SJSA1 (cell line): ENCODE data around the gene DCAF7. TPM values are rescaled to one million over a fixed set of nuclear protein-coding genes. Genes with fewer than 3 reads are reported as not detected.

Experiments
- DNase-seq, 2 experiments: peaks; one replicate each; pipeline ENCODE4 v3.0.0-alpha.2; 2015 to 2020; ENCODE audit warnings: low spot score in 2 of 2, low read depth in 1 of 2
- H3K27ac ChIP-seq: fragments of 250-450 bp; sonication (Bioruptor Pico); 2 replicates; pipeline ENCODE4 v1.5.1; 2020; ENCODE audit warnings: mild to moderate bottlenecking, moderate library complexity
- H3K27me3 ChIP-seq: fragments of 250-450 bp; sonication (Bioruptor Pico); replicated peaks from 2 replicates; pipeline ENCODE4 v1.5.1; 2020; ENCODE audit warnings: mild to moderate bottlenecking, moderate library complexity
- H3K36me3 ChIP-seq: fragments of 250-450 bp; sonication (Bioruptor Pico); 2 replicates; pipeline ENCODE4 v1.5.1; 2020; ENCODE audit warnings: mild to moderate bottlenecking
- H3K4me1 ChIP-seq: fragments of 250-450 bp; sonication (Bioruptor Pico); replicated peaks from 2 replicates; pipeline ENCODE4 v1.6.1; 2021; ENCODE audit warnings: mild to moderate bottlenecking
- H3K4me3 ChIP-seq: fragments of 250-450 bp; sonication (Bioruptor Pico); 2 replicates; pipeline ENCODE4 v1.5.1; 2020; ENCODE audit warnings: mild to moderate bottlenecking
- H3K9me3 ChIP-seq: fragments of 250-450 bp; sonication (Bioruptor Pico); replicated peaks from 2 replicates; pipeline ENCODE4 v1.5.1; 2020; ENCODE audit warnings: mild to moderate bottlenecking
- total RNA-seq: library from RNA; depleted of rRNA; stranded (reverse); fragments of >200 nt; shearing (Covaris generic); gene quantifications from 2 replicates; pipeline ENCODE4 v1.2.3, GENCODE V29; 2014

The DCAF7 gene
- total RNA-seq, 1 experiment from 2014 or later, result 68.5 TPM

DNA sequence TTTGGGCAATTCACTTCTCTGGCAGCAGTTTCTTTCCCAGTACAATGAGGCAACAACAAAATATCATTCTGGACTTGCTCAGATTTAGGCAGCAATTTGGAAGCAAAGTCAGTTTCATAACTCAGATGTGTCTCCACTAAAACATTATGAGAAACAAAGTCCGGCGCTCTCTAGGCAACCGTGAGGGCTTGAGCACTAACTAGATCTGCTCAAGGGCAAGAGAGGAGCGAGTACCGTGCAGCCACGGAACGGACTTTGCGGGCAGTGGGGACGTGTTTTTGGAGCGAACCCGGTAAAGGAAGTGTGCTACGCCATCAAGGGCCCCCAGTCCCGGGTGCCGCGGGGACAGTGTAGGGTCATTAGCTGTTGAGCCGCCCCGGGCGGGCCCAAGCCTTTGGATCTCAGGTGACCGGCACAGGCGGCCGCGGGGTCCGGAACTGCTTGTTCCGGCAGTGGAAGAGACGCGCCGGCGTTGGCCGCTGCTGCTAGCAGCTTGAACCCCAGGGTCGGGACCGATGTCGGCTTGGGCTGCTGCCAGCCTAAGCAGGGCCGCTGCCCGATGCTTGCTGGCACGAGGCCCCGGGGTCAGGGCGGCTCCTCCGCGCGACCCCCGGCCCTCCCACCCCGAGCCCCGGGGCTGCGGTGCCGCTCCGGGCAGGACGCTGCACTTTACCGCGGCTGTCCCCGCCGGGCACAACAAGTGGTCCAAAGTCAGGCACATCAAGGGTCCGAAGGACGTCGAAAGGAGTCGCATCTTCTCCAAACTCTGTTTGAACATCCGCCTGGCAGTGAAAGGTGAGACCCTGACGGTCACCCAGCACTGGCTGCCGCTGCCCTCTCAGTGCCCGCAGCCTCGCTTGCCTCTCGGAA, 50.5 kb downstream of the DCAF7 start, which contains the start of gene TACO1:
TSS of gene TACO1 (plus strand) at position 327 of the 870 bp plus-strand sequence. CDS start at position 516, 189 bp downstream.
- H3K27ac ChIP-seq, result peak within 1 kb of the TSS; percentile 44
- no peaks in the 10 kb centered on the region for H3K9me3 ChIP-seq
- H3K4me3 ChIP-seq, result peak within 1 kb of the TSS; percentile 89
- no peaks in the 10 kb centered on the region for H3K27me3 ChIP-seq
- peak; percentile 85 to 89 for DNase-seq
- peaks cover 12% of the 10 kb centered on the region for H3K4me1 ChIP-seq
- peaks cover 35% of the 10 kb centered on the region for H3K36me3 ChIP-seq

DNA sequence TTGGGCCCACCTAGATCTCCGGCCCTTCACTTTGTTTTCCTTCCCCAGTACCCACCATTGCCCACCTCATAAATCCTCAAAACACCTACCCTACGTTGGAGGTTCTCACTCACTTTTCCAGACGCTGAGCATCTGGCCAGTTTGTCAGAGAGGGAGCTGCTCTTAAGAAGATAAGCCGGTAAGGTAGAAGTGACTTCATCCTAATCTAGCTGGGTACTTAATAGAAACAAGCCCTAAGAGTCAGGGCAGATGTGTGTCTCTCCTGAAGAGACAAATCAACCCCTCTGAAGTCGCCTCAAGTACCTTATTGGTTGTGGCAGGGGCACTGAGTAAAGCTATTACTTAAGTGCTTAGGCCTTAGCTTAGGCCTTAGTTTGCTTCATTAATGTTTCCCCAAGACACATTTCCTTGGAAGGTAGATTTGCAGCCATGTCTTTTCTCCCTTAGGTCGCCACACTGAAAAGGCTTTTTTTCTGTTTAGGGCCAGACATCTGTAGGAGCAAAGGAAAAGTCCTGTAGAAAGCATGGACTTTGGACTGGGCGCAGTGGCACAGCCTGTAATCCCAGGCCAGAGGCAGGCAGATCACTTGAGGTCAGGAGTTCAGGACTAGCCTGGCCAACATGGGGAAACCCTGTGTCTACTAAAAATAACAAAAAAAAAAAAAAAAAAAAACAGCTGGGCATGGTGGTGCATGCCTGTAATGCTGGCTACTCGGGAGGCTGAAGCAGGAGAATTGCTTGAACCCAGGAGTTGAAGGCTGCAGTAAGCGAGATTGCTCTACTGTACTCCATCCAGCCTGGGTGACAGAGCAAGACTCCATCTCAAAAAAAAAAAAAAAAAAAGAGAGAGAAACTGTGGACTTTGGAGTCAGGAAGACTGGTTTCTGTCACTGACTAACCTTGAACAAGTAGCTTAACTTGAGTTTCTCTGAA, 51.4 kb downstream of the DCAF7 start:
- Histone ChIP-seq H3K9me3 (no peaks in the 10 kb centered on the region), H3K27me3 (no peaks in the 10 kb centered on the region), H3K27ac (peak overlapping the region; percentile 44), H3K36me3 (peaks cover 44% of the 10 kb centered on the region), H3K4me3 (peak overlapping the region; percentile 89), H3K4me1 (peaks cover 12% of the 10 kb centered on the region)
- DNase-seq, result peak in 1 of 2 experiments; percentile 36

DNA sequence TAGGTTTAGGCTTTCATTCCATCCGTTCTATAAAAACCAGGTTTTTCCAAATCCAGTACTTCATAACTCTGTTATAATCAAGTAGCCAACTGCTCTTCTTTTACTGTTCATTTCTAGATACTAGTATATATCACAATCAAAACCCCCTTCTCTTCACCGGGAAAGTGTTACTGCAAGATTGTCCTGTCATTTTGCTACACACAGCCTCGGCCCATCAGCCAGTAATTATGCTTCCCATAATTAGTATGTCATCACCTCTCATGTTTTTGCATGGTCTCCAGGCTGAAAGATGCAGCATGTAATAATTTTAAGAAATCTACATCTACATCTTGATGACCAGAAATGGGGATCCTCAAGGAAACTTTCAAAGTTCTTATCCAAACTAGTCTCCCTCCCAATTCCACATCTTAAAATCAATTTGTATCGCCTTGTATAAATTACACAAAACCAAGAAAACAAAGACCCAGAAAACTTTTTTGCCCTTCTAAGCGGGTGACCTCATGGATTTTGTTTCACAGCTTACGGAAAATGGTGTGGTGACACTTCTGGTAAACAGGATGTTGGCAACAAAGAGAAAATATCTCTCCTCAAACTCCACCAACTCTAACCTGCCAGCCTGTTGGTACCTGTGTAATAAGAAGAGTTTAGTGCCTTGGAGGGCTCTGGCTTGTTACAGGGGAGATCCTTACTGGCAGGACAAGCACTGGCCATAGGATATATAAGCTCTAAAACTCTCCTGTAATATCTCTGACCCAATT, 59.7 kb downstream of the DCAF7 start:
- H3K4me3 ChIP-seq, result no peak overlapping the region
- H3K27ac ChIP-seq, result no peak overlapping the region
- no peaks in the 10 kb centered on the region for H3K27me3 ChIP-seq
- no peaks in the 10 kb centered on the region for H3K9me3 ChIP-seq
- H3K36me3 ChIP-seq, result peaks cover 40% of the 10 kb centered on the region
- DNase-seq, result no peak
- H3K4me1 ChIP-seq, result no peaks in the 10 kb centered on the region

DNA sequence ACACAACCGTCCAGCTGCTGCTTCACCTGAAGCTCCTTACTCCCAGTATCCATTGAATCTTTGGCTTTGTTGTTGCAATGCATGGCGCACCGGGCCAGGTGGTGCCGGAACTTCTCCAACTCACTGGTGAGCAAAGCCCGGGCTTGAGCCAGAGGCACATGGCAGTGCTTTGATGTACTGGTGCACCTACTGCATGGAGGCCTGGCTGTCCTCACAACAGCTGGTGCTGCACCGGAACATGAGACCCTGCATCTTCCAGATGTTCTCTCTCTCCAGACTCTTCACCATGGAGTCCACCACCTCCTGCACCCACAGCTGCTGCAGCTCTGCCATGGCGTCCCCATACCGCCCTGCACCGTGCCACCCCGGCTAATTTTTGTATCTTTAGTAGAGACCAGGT, 60.6 kb downstream of the DCAF7 start:
- no peak overlapping the region for H3K27ac ChIP-seq
- peaks cover 32% of the 10 kb centered on the region for H3K36me3 ChIP-seq
- no peak for DNase-seq
- no peak overlapping the region for H3K4me3 ChIP-seq
- no peaks in the 10 kb centered on the region for H3K4me1 ChIP-seq
- H3K9me3 ChIP-seq, result no peaks in the 10 kb centered on the region
- no peaks in the 10 kb centered on the region for H3K27me3 ChIP-seq

DNA sequence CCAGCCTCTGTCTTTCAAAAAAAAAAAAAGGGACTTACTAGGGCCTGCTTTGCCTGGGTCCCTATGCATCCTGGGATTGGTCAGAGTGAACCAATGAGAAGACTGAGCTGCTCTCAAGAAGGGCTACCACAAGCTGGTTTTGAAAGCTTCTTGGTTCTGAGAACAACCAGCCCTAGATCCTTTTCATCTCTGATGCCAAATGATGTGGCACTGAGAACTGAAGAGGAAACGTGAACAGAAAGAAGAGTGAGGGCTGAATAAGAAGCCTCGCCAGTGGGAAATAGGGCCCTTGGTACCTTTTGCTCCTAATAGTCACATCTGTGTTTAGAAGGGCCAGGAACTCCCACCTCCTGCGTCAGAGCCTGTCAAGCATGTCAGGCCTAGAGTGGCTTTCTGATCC, 61.1 kb downstream of the DCAF7 start:
- no peaks in the 10 kb centered on the region for H3K27me3 ChIP-seq
- no peak for DNase-seq
- no peaks in the 10 kb centered on the region for H3K9me3 ChIP-seq
- no peak overlapping the region for H3K27ac ChIP-seq
- H3K4me3 ChIP-seq, result no peak overlapping the region
- H3K4me1 ChIP-seq, result no peaks in the 10 kb centered on the region
- H3K36me3 ChIP-seq, result peaks cover 27% of the 10 kb centered on the region

DNA sequence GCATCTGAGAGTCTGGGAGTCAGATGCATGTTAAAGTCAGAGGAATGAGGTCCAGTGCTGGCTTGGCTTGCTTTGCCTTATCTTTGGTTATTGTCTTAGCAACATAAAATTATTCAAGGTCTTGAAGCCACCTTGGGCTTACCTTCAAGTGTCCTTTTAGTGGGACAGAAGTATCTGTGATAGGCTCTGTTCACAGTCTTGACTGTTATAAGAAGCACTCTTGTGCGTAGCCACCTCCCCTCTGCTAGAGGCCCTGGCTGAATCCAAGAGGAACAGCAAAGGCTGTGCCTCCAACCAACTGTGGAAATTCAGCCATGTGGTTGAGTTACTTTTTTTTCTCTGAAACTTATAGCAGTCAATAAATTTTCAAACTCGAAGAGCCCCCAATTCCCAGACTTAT, 63.4 kb downstream of the DCAF7 start:
- no peaks in the 10 kb centered on the region for H3K4me1 ChIP-seq
- no peak overlapping the region for H3K27ac ChIP-seq
- no peaks in the 10 kb centered on the region for H3K27me3 ChIP-seq
- no peak overlapping the region for H3K4me3 ChIP-seq
- peaks cover 4% of the 10 kb centered on the region for H3K36me3 ChIP-seq
- no peaks in the 10 kb centered on the region for H3K9me3 ChIP-seq
- DNase-seq, result no peak

DNA sequence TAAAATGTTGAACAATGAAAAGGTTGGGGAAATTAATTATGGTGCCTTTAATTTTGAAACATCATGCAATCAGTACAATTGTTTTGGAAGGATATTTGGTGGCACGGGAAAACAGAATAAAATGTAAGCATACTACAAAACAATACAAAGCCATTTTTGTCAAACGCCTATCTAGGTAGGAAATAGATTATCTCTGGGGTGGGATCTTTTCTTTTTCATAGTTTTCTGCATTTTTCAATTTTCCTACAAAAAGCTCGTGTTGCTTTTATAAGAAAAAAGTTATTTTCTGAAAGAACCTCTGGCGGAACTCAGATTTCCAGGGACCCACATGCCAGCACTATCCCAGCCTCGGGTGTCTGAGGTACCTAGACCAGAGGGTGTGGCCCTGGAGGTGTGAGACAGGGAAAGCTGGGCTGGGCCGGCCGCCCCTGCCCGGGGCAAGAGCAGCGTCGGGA, 71.0 kb downstream of the DCAF7 start:
- Histone ChIP-seq H3K27ac (peak overlapping the region; percentile 29), H3K4me3 (peak overlapping the region; percentile 85), H3K9me3 (no peaks in the 10 kb centered on the region), H3K4me1 (peaks cover 15% of the 10 kb centered on the region), H3K27me3 (no peaks in the 10 kb centered on the region), H3K36me3 (no peaks in the 10 kb centered on the region; the same call in 1 of the 2 replicates)
- DNase-seq, result no peak

DNA sequence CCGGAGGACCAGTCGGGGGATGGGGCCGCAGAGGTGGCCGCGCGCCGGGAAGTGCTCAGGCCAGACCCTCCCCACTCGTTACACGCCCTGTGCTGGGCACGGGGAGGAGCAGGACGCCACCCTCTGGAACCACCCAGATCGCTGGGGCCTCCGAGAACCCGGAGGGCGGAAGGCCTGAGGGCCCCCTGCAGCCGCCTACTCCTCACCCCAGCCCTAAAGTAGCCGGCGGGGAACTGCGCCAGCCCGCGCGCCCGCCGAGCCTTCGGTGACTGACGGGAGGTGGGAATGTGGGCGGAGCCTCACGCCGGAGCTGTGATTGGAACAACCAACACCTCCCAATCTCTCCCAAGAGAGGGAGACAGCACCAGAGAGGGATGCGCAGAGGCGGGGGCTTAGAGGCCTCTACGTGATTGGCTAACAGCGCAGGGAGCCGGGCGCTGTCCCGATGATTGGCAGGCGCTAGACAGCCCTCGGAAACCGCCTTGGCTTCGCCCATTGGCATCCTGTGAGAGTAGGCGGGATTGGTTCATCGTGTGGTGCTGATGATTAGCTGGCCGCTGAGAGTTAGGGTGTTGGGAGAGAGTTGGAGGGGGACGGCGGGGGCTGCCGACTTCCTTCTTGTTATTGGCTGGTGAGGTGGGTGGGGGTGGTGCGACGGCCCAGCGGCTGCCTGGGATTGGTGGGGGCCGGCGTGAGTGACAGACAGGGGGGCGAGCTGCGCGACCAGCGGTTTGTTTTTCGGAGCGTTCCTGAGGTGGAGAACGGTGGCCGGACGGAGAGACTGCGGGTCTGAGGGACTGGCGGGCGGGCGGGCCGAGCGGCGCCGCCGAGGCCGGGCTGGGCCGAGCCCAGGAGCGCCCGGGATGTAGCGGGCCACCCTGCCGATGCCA, 71.7 kb downstream of the DCAF7 start, which contains the start of gene MAP3K3:
TSS of gene MAP3K3 (plus strand) at position 734 of the 890 bp plus-strand sequence. CDS start 343 bp downstream, outside the sequence.
- Histone ChIP-seq H3K36me3 (no peaks in the 10 kb centered on the region; the same call in 1 of the 2 replicates), H3K27ac (peak within 1 kb of the TSS; percentile 34), H3K27me3 (no peaks in the 10 kb centered on the region), H3K4me1 (peaks cover 21% of the 10 kb centered on the region), H3K4me3 (peak within 1 kb of the TSS; percentile 85), H3K9me3 (no peaks in the 10 kb centered on the region)
- peak; percentile 100 for DNase-seq

DNA sequence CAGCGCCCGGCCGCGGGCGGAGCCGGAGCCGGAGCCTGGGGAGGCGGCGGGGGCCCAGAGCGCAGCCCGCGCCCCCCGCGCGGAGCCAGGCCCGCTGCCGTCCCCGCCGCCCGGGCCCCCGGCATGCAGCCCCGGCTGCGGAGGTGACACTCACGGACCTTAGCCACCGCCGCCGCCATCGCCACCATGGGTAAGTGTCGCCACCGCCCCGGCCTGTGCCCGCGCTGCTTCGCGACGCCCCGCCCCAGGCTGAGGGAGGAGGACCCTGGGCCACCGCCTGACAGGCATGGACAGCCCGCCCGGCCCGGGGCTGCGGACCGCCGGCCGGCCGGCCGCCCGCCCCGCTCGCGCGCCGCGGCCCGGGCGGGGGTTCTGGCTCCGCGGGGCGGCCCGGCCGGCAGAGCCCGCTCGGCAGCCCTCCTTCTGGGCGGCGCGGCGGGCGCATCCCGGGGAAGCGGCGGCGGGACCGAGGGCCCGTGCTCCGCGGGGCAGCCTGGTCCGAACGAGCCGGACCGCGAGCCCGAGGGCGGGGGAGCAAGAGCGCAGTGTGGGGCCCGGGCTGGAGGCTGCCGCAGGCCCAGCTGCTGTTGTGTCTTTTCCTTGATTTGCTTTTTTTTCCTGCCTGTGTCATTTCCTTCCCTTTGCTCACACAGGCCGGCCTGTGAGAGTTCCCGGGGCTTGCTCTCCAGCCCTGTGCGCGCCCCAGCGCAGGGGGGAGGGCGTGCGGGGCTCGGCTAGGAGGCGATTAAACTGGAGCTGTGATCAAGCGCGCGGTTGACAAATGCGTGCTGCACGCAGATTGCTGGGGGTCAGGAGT, 72.5 kb downstream of the DCAF7 start:
- Histone ChIP-seq H3K27me3 (no peaks in the 10 kb centered on the region), H3K36me3 (no peaks in the 10 kb centered on the region; the same call in 1 of the 2 replicates), H3K9me3 (no peaks in the 10 kb centered on the region), H3K4me3 (peak overlapping the region; percentile 85), H3K27ac (peak overlapping the region; percentile 34), H3K4me1 (peaks cover 22% of the 10 kb centered on the region)
- peak; percentile 74 to 75 for DNase-seq

DNA sequence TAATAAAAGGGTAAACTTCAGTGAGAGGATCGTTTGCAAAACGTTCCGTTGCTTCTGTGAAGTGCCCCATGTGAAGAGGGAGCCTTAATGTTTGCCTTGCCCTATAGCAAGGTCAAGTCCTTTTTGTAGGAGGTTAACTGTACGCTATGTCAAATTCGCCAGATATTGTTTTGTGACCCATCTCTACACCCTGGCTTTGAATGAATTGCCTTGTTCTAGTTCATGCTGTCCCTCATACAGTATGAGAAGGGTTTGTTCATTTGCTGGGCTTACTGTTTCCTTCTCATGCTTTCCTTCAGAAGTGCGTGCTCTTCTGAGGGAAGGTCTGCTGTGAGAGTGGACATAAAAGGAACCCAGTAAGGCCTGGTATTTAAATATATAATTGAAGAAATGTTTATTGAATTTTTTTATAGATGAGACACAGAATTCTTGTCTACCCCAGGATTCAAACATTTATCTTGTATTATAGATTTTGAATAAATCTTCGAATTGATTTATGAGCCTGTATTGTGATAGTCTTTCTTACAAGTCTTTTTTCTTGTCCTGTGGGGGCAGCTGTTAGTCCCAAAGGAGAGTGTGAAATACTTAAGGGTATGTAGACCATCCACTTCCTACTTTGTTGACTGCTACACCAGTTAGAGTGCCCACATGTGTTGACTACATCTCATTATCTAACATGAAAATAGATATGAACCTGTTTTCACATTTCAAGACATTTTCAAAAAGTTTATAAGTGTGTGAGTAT, 73.7 kb downstream of the DCAF7 start:
- Histone ChIP-seq H3K9me3 (no peaks in the 10 kb centered on the region), H3K27me3 (no peaks in the 10 kb centered on the region), H3K27ac (no peak overlapping the region), H3K4me1 (peaks cover 22% of the 10 kb centered on the region), H3K4me3 (peak overlapping the region; percentile 85), H3K36me3 (no peaks in the 10 kb centered on the region; the same call in 1 of the 2 replicates)
- no peak for DNase-seq

DNA sequence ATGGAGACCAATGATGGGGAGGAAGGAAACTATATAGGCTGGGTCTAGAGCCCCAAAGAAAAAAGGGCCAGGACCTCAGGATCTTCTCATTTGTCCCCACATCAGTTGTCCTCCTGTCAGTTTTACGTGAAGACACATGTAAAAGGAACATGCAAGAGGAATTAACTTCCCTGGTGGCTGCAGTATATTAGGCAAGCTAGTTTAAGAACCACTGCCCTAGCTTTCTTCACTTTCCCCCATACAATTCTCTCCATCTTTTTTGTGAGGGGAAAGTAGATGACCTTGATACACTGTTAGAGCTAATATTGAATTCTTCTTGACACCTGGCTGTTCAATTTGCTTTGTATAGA, 74.2 kb downstream of the DCAF7 start:
- Histone ChIP-seq H3K36me3 (no peaks in the 10 kb centered on the region; the same call in 1 of the 2 replicates), H3K27ac (no peak overlapping the region), H3K4me1 (peaks cover 27% of the 10 kb centered on the region), H3K4me3 (no peak overlapping the region), H3K9me3 (no peaks in the 10 kb centered on the region), H3K27me3 (no peaks in the 10 kb centered on the region)
- DNase-seq, result no peak
